Stimulated activated CD4-positive, alpha-beta T cell treated with anti-CD3 and anti-CD28 coated beads, Interleukin-12 subunit alpha, Interleukin-12 subunit beta, amount 100 ng/mL, for 24 hours (primary cell): ENCODE measurements around the gene ARHGEF12.

Source experiments
- DNase-seq, 2 experiments: peaks; one replicate each; pipeline ENCODE4 v3.0.0-alpha.2; 2020; ENCODE audit warnings: low read depth in 2 of 2

ARHGEF12 gene

DNA sequence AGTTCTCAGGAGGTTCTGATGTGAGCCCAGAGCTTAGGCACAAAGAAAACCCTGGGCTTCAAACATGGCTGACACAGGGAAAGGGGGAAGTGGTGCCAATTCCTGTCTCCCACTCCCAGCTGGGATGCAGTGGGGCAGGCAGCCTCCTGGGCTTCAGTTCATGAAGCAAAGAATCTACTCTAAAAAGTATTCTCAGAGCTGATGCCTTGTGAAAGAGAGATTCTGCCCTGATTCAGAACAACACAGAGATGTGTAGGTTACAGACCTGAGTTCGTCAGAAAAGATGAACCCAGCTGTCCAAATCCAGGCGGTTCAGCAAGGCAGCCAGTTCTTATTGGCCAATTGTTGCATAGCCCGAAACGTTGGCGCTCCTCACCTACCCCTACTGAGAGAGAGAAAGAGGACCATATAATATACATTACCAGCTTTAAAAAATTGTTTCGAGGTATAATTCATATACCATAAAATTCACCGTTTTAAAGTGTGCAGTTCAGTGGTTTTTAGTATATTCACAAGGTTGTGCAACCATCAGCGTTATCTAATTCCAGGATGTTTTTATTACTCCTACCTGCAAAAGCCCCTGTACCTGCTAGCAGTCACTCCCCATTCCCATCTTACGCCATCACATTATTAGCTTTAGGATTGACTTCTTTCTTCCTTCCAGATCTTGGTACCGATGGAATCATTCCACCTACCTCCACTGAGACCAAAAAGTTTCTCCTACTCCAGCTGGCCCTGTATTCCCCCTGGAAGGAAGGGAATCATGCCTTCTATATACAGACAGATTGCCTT, 18.3 kb upstream of the ARHGEF12 start:
- no peak for DNase-seq

DNA sequence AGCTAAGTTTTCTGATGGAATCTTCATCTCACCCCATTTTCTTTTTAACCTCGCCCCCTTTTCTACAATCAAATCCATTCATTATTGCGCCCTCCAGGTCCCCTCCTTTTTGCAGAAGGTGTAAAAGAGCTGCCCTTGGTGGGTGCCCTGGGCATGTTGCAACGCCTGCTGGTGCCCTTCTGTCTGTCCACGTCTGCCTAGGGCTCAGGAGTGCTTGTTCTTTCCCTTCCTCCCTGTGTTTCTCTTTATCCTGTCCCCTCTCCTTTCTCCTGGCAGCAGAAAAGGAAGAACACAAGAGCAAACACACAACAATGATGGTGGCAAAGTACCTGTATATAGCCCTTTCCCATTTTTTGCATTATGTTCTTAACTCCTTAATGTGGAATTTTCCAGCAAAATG, 17.3 kb upstream of the ARHGEF12 start:
- DNase-seq, result no peak

DNA sequence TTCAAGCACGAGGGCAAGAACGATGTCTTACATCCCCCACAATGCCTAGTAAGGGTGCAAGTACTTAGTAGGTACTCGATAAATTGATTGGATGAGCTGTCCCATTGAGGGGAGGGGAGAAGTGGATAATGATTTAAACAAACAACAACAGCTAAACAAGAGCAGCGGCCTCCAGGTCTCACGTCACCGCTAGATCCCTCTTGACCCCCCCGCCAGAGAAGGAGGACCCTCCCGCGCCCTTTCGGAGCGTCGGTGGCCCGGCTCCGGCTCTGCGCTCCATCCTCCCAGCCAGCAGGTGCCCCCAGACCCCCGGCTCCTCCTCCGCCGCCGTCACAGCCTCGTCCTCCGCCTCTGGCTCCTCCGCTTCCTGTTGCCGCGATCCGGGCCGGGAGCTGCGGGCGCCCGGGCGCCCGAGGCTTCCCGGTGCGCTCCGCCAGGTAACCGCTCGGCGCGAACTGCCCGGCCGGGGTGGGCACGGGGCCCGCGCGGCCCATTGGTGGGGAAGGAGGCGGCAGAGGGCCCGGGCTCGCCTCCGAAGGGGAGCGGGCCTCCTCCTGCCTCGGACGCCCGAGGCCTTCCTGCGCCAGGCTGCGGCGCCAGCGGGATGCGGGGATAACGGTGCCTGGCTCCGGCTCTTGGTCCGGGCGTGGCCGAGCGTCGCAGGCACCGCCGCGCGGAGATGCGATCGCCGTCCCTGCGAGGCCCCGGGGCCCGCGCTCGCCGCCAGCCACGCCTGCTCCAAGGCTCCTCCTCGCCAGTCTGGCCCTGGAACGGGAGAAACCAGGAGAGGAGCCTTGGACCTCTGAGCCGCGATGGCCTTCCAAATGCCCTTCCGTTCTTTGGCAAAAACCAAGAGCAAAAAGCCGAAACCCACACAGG, 11.0 kb upstream of the ARHGEF12 start, which contains the start of gene TLCD5:
Gene TLCD5, plus strand, starts transcription at position 368 of the 879 bp plus-strand sequence. CDS start 2,143 bp downstream, outside the sequence.
- peak in 1 of 2 experiments; percentile 47 for DNase-seq

DNA sequence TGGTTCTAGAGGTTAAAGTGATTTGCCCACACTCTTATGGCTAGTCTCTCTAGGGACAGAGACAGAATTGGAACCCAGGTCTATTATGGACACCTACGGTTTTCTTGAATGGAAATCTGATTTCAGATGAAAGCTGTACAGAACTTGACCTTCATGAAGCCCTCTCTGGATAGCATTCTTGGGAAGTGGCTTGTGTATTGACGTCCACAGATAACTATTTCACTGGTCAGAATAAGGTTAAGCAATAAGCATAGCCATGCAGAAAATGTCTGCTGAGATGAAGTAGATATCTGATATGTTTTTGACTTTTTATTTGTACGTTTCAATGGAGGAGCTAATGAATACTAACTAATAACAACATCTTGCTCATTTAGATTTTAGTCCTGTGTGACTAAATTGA, 10.0 kb upstream of the ARHGEF12 start:
- no peak for DNase-seq

DNA sequence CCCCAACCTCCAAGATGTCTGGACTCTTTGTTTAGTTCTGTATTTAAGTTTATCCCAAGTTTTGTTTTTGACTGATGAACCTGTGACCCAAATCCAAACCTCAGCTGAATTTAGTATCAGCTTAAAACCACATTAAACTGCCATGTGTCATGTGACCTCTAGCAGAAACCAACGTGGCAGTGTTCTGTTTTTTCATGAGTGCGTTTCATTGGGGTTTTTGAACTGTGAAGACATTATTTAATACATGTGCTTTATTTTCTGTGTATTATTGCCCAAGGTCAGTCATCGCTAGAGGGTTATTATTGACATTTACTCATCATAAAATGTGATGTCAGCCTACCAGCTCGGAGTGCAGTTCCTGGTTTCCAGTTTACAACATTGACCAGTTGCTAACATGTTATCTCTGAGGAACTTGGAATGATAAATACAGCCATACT, 9.3 kb upstream of the ARHGEF12 start:
- DNase-seq, result no peak

DNA sequence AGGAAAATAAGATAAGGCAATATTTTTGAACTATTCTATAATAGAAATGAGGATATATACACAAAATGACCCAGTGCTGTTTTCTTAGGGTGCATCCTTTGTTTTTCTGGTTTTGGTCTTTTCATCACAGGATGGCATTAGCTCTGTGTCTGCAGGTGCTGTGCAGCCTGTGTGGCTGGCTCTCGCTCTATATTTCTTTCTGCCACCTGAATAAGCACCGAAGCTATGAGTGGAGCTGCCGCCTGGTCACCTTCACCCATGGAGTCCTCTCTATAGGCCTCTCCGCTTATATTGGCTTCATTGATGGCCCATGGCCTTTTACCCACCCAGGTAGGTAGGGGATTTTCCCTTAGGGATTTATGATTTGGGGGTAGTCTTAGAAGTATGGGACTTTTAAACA, 8.9 kb upstream of the ARHGEF12 start:
- no peak for DNase-seq

DNA sequence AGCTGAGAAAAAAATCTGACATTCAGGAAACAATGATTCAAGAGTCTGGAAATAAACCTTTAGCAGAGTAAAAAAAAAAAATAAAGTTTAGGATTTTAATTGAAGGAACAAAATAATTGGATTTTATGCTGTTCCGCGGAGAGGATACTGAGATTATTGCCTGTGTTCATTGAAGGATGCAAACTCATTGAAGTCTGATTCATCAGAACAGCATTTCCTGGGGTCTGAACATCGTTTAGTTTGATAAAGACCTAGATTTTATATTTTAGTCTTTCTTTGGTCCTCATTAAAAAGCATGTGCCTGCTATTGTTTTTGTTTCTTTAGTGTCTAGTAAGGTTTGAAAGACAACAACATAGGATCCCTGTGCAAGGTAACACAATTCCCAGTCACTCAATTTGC, 6.7 kb upstream of the ARHGEF12 start:
- DNase-seq, result no peak

DNA sequence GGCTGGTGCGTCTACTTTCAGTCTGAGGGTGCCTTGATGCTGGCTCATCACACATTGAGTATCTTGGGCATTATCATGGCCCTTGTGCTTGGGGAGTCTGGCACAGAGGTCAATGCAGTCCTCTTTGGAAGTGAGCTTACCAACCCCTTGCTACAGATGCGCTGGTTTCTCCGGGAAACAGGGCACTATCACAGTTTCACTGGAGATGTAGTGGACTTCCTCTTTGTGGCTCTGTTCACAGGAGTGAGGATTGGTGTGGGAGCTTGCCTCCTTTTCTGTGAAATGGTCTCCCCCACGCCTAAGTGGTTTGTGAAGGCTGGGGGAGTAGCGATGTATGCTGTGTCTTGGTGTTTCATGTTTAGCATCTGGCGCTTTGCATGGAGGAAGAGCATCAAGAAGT, 6.2 kb upstream of the ARHGEF12 start:
- DNase-seq, result no peak

DNA sequence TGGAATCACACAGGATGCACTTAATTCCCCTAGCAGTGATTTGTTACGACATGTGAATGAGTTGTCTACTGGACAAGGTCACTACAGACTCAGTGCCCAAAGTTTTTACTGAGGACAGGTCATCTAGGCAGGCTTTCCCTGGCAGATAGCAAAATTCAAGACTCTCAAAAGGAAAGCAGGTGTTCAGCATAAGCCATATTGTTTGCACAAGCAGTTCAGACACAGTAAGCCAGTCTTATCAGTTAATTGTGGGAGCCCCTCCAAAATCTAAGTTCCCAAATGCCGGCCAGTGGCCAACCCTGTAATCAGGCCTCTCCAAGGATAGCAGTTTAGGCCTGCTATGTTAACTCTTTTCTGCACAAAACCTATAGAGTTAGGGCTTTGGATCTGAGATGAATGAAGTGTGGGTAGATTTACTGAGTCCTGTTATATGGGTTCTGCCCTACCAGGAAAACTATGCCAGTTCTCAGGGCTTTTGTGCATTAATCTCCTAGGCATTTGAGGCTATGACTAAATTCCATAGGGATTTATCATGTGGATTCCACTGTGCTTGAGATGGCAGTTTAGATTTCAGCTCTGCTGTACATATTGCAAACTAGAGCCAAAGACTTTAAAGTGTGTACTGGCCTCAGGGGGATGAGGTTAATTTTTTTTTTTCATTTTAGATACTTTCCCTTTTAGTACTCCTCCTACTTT, 4.8 kb upstream of the ARHGEF12 start:
- DNase-seq, result no peak

DNA sequence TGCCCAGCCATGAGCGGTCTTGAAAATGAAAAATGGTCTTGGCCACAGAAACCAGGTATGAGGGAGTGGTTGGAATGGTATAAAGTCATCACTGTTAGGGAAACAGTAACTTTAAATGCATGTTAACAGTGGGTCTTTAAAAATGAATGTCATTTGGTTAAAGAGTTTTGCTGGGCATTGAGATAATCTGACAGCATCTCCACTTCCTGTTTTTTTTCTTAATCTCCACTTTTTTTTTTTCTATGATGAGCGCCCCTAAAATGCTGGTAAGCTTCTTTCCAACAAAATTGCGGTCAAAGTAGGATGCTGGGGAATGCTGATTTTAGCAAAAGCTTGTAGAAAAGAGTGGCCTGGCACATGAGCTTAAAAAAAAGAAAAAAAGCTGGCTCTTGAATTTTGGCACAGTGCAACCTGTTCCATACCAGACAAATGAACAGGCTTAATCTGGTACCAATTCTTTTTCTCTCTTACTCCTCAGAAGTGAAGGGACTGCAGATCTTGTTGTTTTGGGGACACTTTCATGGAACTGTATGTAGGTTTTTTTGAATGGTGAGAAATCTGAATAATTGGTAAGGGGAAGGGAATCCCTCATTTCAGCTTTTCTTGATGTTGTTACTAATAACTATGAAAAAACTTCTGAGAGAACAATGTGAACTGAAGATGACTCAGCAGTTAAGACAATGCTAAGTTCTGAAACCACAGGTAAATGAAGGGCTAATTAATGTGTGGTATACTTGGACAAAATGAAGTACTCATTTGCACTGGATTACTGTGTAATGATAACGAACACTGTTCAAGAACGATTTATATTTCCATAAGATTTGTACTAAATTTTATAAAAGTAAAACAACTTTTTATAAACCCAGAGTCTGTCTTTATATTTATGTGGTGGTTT, 3.1 kb upstream of the ARHGEF12 start:
- DNase-seq, result no peak

DNA sequence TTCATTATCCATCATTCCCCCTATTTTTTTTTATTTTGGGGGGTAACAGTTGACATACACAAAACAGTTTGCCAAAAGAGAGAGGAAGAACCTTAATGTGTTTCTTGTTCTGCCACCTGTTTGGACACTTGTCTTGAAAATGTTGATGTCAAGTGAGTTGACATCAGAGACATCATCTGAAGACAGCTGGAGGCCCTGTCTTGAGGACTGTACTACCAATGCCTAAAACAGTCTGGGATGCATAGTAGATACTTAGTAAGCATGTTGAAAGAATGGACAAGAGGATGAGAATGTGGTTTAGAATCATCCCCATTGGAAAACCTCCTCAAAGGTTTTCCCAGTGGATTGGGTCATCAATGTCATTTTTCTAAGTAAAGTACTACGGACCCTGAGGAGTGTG, 2.4 kb upstream of the ARHGEF12 start:
- DNase-seq, result no peak

DNA sequence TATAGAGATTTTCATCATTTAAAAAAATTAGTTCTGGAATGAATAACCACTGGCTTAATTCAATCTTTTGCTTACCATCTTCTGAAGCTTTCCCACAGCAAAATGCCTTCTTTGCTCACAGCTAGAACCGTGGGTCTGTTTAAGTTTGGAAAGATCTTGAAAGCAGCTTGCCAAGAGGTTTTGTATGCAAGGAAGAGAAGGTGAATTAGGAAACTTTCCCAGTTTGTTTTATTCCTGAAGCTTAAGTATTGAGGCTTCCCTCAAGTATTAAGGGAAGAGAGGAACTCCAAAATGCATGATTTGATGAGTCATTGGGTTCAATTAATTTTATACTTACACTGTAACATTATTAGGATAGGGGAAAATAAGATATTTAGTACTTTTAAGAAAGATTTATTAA, 1.9 kb upstream of the ARHGEF12 start:
- DNase-seq, result no peak

DNA sequence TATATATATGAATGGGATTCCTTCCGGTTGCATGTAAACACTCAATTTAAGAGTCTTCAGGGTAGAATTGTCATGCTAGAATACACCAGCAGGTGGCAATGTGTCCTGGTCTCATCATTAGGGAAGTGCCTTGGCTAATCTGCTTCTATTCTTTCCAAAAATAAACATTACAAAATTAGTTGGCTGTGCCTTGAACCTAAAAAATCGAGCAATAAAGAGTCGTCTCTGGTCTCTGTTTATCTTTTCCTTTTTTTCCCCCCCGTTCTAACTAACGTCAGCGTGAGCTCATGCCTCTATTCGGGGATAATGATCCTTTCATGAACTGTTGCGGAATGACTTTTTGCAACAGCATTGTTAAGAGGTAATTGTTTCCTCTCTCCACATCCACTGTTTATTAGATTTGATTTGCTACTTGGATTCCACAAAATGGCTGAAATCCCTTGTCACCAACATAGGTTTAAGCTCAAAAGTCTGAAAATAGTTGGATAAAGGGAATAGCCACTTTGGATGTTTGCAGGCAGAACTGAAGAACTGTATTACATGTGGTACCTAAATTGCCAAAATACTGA, 1.2 kb upstream of the ARHGEF12 start:
- DNase-seq, result peak in 1 of 2 experiments; percentile 43

DNA sequence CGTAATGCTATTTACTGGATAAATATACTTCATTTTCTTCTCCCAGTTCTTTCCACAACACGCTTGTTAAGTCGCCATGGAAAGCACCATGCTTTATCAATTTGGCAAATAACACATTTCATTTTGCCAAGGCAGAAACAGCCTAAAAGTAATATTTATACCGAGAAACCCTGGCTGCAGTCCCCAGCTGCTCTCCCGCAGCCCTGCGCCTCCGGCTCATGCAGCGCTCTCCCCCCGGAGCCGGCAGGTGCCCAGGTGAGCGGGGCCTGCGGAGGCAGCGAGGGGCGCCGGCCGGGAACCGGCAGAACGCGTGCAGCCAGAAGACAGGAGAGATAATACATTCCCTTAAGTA, 681 bp upstream of the ARHGEF12 start:
- no peak for DNase-seq

DNA sequence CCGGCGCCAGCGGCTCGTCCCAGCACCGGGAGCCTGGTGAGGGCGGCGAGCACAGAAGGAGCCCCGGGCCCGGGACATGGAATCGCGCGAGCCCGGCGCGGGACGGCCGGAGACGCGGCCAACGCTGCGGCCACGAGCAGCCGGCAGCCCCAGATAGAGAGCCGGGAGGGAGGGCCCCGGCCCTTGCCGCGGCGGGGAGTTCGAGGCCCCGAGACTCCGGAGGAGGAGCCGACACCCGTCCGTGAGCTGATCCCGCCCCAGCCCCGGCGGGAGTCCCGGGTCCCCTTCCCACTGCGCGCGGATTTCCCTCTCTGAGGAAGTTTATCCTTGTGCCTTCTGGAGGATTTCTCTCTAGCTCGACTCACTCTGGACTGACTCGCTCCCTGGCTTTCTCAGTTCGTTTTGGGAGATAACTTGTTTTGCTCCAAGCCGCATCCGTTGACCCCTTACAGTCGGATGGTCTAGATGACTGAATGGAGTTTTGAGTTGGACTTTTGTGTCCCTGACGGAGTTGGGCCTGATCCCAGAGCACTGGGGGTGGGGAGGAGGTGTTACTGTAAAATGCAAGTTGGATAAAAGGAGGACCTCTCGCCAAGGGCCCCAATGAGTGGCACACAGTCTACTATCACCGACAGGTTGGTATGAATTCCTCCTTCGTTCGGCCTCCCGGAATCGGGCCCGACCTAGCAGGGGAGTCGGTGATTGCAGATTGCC, 585 bp downstream of the ARHGEF12 start:
- DNase-seq, result peak; percentile 20 to 32

DNA sequence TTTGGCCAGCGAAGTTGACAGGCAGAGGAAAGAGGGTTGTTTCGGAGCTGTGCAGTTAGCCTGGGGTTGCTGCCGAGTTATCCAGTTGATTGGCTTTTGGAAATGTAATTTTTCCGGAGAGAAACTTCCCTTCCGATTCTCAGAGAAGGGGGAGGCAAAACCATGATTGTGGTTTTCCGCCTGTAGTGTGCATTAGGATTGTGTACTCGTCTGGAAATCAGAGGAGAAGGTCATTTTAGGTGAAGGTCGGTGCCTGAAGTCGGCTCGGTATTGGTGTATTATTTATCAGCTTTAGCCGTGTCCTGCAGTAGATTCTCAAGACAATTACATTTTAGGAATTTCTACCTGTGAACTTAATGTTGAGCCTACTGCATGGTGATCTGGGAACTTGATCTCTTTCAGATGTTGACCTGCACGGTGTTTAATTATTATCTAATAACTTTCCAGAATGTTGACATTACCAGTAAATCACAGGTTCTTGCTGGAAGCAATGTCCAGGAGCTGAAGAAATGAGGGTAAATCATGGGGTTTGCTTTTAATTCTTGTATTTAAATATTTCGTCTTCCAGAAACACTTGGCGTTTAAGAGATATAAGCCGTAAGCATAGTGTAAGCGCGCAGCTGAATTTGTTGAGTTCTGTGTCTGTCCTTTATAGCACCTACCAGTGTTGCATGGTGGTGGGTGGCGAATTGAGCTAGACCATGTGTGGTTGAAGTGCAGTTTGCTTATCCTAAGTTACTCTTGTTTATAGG, 1.3 kb downstream of the ARHGEF12 start:
- no peak for DNase-seq

DNA sequence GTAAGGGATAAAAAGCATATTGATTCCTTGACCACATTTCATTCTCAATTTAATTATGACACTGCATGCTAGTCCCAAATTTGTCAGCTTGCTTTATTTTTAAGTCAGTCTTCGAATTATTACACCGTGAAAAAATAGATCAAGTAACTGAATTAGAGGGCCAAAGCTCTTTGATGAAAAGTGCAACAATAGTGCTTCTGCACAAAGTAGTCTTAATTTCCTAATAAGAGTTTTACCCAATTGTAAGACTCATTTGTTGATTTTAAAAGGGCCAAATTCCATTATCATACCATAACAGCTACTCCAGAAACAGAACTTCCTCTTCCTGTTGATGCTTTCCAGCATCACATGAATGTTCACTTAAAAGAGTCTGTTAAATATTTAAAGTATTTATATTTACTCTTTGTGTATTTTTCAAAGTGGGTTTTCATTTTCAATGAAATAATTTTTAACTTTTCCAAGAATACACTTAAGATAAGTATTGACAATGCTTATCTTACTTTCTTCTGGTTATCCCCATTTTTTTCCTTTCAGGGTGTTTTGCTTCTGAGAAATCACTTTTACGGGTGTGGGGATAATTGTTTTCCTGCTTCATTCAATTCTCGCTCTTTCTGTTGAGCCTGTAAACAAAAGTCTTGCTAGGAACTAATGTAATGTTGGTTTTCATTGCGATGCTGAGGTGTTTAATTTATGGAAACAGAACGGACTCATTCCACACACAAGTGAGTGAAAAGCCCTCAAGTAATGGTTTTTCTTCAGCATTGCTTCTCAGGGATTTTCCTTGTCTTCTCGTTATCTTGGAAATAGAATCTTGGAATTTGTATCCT, 2.1 kb downstream of the ARHGEF12 start:
- DNase-seq, result no peak

DNA sequence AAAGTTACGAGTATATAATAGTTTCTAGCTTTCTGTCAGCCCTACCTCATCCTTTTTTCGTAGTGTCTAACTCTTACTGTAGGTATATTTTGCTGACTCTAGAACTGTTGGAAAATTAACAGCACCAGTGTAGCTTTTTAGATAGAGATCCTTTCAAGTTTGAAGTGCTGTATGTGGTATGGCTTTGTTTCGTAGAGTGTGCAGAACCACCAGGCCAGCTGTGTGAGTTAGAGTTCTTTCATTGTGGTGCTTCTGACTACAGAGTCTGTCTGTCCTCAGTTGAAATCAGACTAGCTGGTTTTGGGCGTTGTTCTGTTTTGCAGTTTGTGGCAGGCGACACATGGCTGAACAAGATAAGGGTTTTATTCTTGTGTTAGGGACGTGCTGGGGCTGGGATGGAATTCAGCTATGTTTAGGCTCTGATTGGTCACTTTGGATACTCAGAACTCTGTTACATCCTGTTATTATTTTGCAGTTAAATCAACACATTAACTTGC, 3.2 kb downstream of the ARHGEF12 start:
- no peak for DNase-seq
